ENCODE measurements around the gene RNFT2.

DNA sequence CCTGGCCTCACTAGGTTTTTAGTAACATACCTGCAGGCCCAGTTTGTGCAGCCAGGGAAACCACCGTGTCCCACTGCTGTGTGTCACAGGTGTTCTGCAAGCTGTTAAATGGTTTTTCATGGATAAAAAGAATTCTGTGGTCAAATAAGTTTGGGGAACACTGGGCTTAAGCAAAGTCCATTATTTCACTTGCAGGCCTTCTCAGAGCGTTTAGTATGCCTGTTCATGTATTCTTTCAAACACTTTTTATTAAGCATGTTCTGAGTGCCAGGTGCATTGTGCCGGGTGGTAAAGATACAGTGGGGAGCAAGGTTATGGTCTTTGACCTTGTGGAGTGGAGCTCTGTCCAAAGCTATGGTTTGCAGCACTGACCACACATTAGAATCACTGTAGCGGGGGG lies 7.4 kb downstream of the RNFT2 start:
- TF ChIP-seq, protein P1, sequence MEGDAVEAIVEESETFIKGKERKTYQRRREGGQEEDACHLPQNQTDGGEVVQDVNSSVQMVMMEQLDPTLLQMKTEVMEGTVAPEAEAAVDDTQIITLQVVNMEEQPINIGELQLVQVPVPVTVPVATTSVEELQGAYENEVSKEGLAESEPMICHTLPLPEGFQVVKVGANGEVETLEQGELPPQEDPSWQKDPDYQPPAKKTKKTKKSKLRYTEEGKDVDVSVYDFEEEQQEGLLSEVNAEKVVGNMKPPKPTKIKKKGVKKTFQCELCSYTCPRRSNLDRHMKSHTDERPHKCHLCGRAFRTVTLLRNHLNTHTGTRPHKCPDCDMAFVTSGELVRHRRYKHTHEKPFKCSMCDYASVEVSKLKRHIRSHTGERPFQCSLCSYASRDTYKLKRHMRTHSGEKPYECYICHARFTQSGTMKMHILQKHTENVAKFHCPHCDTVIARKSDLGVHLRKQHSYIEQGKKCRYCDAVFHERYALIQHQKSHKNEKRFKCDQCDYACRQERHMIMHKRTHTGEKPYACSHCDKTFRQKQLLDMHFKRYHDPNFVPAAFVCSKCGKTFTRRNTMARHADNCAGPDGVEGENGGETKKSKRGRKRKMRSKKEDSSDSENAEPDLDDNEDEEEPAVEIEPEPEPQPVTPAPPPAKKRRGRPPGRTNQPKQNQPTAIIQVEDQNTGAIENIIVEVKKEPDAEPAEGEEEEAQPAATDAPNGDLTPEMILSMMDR (IDR thresholded peaks at IDR 0.05; ENCODE audit: low read depth, low read length, poor library complexity, severe bottlenecking): no peak
- TF ChIP-seq EZH2phosphoT487 (IDR thresholded peaks at IDR 0.05; ENCODE audit: borderline replicate concordance, low read length): no peak

All from DOHH2 (cell line).